H1 (cell line): ENCODE data around the gene SLC23A2. TPM values are rescaled to one million over a fixed set of nuclear protein-coding genes. Genes with fewer than 3 reads are reported as not detected.

Source experiments
- CTCF ChIA-PET: fragments of 300-600 bp; sonication (Branson Sonifier 250); formaldehyde crosslinking; loops from one replicate; lab custom pipeline; 2021; ENCODE audit not compliant: partially characterized antibody; lab: Charles Lee
- POLR2A ChIA-PET: fragments of 300-600 bp; sonication (Branson Sonifier 250); formaldehyde crosslinking; loops from one replicate; lab custom pipeline; 2021; ENCODE audit warnings: inconsistent platforms; ENCODE audit not compliant: partially characterized antibody; lab: Charles Lee
- DNase-seq, 2 experiments: peaks; one replicate each; pipeline versions ENCODE4 v3.0.0 to v3.0.0-alpha.2; 2010 to 2022; ENCODE audit warnings: low spot score in 2 of 2, low read depth in 1 of 2, mixed read lengths in 1 of 2
- FAIRE-seq: peaks from 2 replicates; lab custom pipeline; 2011; peaks lifted over from hg19 to GRCh38; lab: Jason Lieb, UNC
- H2AFZ ChIP-seq: 2 replicates; pipeline ENCODE4 v1.8.1; 2012; ENCODE audit warnings: low read length, inconsistent platforms
- H2AK5ac ChIP-seq: 2 replicates; pipeline ENCODE4 v1.6.1; 2013; ENCODE audit warnings: low read depth, low read length
- H2BK120ac ChIP-seq: replicated peaks from 2 replicates; pipeline ENCODE3; 2013; ENCODE audit warnings: low read depth, low read length, inconsistent platforms
- H2BK12ac ChIP-seq: 2 replicates; pipeline ENCODE4 v1.6.1; 2013; ENCODE audit warnings: low read depth, low read length
- H2BK15ac ChIP-seq: 2 replicates; pipeline ENCODE4 v1.6.1; 2013; ENCODE audit warnings: low read length
- H2BK20ac ChIP-seq: 2 replicates; pipeline ENCODE4 v1.6.1; 2013; ENCODE audit warnings: low read length
- H2BK5ac ChIP-seq: 2 replicates; pipeline ENCODE4 v1.6.1; 2013; ENCODE audit warnings: low read depth, low read length
- H3K14ac ChIP-seq: 2 replicates; pipeline ENCODE4 v1.6.1; 2013; ENCODE audit warnings: inconsistent platforms; ENCODE audit not compliant: insufficient read length
- H3K18ac ChIP-seq: 2 replicates; pipeline ENCODE4 v1.6.1; 2013; ENCODE audit warnings: low read length; ENCODE audit errors: extremely low read depth
- H3K23ac ChIP-seq: 2 replicates; pipeline ENCODE4 v1.6.1; 2013; ENCODE audit warnings: inconsistent platforms; ENCODE audit not compliant: insufficient read length
- H3K23me2 ChIP-seq: 2 replicates; pipeline ENCODE4 v1.6.1; 2013; ENCODE audit warnings: low read depth, low read length
- H3K27ac ChIP-seq: 2 replicates; pipeline ENCODE4 v1.6.1; 2011; ENCODE audit warnings: low read depth, low read length, inconsistent platforms
- H3K27me3 ChIP-seq, 4 experiments: replicated peaks in 1 of 4; 1 replicate in 1 of 4; 2 replicates in 3 of 4; pipeline versions ENCODE4 v1.6.1 to v1.8.1; 2011 to 2013; ENCODE audit warnings: low read length in 3 of 4, mild to moderate bottlenecking in 3 of 4, inconsistent platforms in 2 of 4, mixed read lengths in 2 of 4, moderate library complexity in 1 of 4; ENCODE audit not compliant: control insufficient read depth in 3 of 4, insufficient read depth in 3 of 4; ENCODE audit errors: extremely low read depth in 1 of 4
- H3K36me3 ChIP-seq, 4 experiments: 2 replicates each; pipeline versions ENCODE4 v1.6.1 to v1.8.1; 2011 to 2013; ENCODE audit warnings: mild to moderate bottlenecking in 4 of 4, low read length in 3 of 4, moderate library complexity in 2 of 4, control low read depth in 1 of 4, inconsistent platforms in 1 of 4; ENCODE audit not compliant: insufficient read depth in 4 of 4, control insufficient read depth in 2 of 4
- H3K4ac ChIP-seq: replicated peaks from 2 replicates; pipeline ENCODE3; 2013; ENCODE audit warnings: low read length, low read depth, mixed read lengths, inconsistent platforms; ENCODE audit not compliant: insufficient read length
- H3K4me1 ChIP-seq, 4 experiments: replicated peaks in 1 of 4; 1 replicate in 1 of 4; 2 replicates in 3 of 4; pipeline versions ENCODE4 v1.6.1 to v1.8.1; 2011 to 2013; ENCODE audit warnings: low read length in 3 of 4, inconsistent platforms in 2 of 4, mixed read lengths in 1 of 4; ENCODE audit not compliant: insufficient read depth in 4 of 4, control insufficient read depth in 3 of 4
- H3K4me2 ChIP-seq, 2 experiments: 2 replicates each; pipeline versions ENCODE4 v1.6.1 to v1.8.1; 2011 to 2013; ENCODE audit warnings: low read depth in 2 of 2, low read length in 2 of 2, control low read depth in 1 of 2, inconsistent platforms in 1 of 2, mild to moderate bottlenecking in 1 of 2; ENCODE audit not compliant: insufficient read depth in 1 of 2
- H3K4me3 ChIP-seq, 4 experiments: fragments of 200-600, 300-600 bp in 1 of 4; sonication (generic), shearing (Covaris generic), sonication (Bioruptor Twin) in 1 of 4; 2 replicates each; pipeline versions ENCODE4 v1.5.1 to v1.8.1; 2011 to 2016; ENCODE audit warnings: low read length in 4 of 4, low read depth in 3 of 4, control low read depth in 2 of 4, inconsistent platforms in 2 of 4, mild to moderate bottlenecking in 2 of 4, mixed read lengths in 1 of 4, moderate library complexity in 1 of 4; ENCODE audit not compliant: insufficient read depth in 2 of 4; ENCODE audit errors: extremely low read depth in 1 of 4
- H3K56ac ChIP-seq: replicated peaks from 2 replicates; pipeline ENCODE3; 2013; ENCODE audit warnings: low read depth, mild to moderate bottlenecking, mixed read lengths, low read length, inconsistent platforms; ENCODE audit not compliant: insufficient read length
- H3K79me1 ChIP-seq: 2 replicates; pipeline ENCODE4 v1.6.1; 2013; ENCODE audit warnings: low read depth, low read length, control low read depth
- H3K79me2 ChIP-seq, 2 experiments: 2 replicates each; pipeline versions ENCODE4 v1.6.1 to v1.8.1; 2012 to 2013; ENCODE audit warnings: low read length in 2 of 2, mild to moderate bottlenecking in 2 of 2, inconsistent platforms in 1 of 2; ENCODE audit not compliant: insufficient read depth in 2 of 2, control insufficient read depth in 1 of 2
- H3K9ac ChIP-seq, 4 experiments: replicated peaks in 1 of 4; 1 replicate in 1 of 4; 2 replicates in 3 of 4; pipeline versions ENCODE4 v1.6.1 to v1.8.1; 2011 to 2013; ENCODE audit warnings: low read depth in 3 of 4, low read length in 3 of 4, control low read depth in 2 of 4, mild to moderate bottlenecking in 2 of 4, moderate library complexity in 2 of 4, inconsistent platforms in 1 of 4; ENCODE audit errors: extremely low read depth in 1 of 4
- H3K9me3 ChIP-seq, 2 experiments: 2 replicates each; pipeline versions ENCODE4 v1.6.1 to v1.8.1; 2012 to 2013; ENCODE audit warnings: mild to moderate bottlenecking in 2 of 2, moderate library complexity in 2 of 2, control low read depth in 1 of 2, inconsistent platforms in 1 of 2, low read depth in 1 of 2, low read length in 1 of 2, mixed read lengths in 1 of 2; ENCODE audit not compliant: insufficient read depth in 2 of 2
- H4K20me1 ChIP-seq, 2 experiments: replicated peaks in 1 of 2; 2 replicates each; pipeline versions ENCODE3 to v1.8.1; 2011 to 2013; ENCODE audit warnings: inconsistent platforms in 2 of 2, low read length in 2 of 2, mild to moderate bottlenecking in 1 of 2; ENCODE audit not compliant: insufficient read depth in 2 of 2, control insufficient read depth in 1 of 2
- H4K5ac ChIP-seq: 2 replicates; pipeline ENCODE4 v1.6.1; 2013; ENCODE audit warnings: low read length, low read depth, mixed read lengths, inconsistent platforms; ENCODE audit not compliant: insufficient read length
- H4K8ac ChIP-seq: 2 replicates; pipeline ENCODE4 v1.8.0; 2013; ENCODE audit warnings: mild to moderate bottlenecking, moderate library complexity, low read length, inconsistent platforms; ENCODE audit not compliant: insufficient read depth; ENCODE audit errors: extremely low read depth
- H4K91ac ChIP-seq: replicated peaks from 2 replicates; pipeline ENCODE3; 2013; ENCODE audit warnings: low read length, mixed read lengths, inconsistent platforms; ENCODE audit not compliant: insufficient read length
- CBX5 ChIP-seq: fragments of 300-800, 300-1000 bp; sonication (generic); IDR thresholded peaks from 2 replicates; pipeline ENCODE4 v1.7.1; 2016; ENCODE audit warnings: antibody characterized with exemption, low read length, low read depth
- CTCF ChIP-seq, 3 experiments: IDR thresholded peaks; 1 replicate in 2 of 3; 2 replicates in 1 of 3; pipeline versions ENCODE4 v1.5.1 to v1.6.1; 2011; ENCODE audit warnings: low read length in 3 of 3, mild to moderate bottlenecking in 3 of 3, inconsistent platforms in 2 of 3, low read depth in 1 of 3, moderate library complexity in 1 of 3; ENCODE audit not compliant: insufficient read depth in 1 of 3; ENCODE audit errors: control extremely low read depth in 1 of 3
- E2F6 ChIP-seq: IDR thresholded peaks from 2 replicates; pipeline ENCODE4 v1.6.1; 2012; ENCODE audit warnings: inconsistent platforms
- FOSL1 ChIP-seq: IDR thresholded peaks from 2 replicates; pipeline ENCODE4 v1.6.1; 2011; ENCODE audit warnings: mild to moderate bottlenecking, low read depth, low read length, moderate library complexity; ENCODE audit not compliant: insufficient read depth
- GABPA ChIP-seq: IDR thresholded peaks from 2 replicates; pipeline ENCODE4 v1.6.1; 2011; ENCODE audit warnings: mild to moderate bottlenecking, low read length, moderate library complexity, borderline replicate concordance; ENCODE audit not compliant: insufficient read depth
- POLR2A ChIP-seq, 2 experiments: IDR thresholded peaks; 1 replicate in 1 of 2; 2 replicates in 1 of 2; pipeline ENCODE4 v1.6.1; 2011; ENCODE audit warnings: low read depth in 2 of 2, low read length in 2 of 2, mild to moderate bottlenecking in 2 of 2; ENCODE audit errors: control extremely low read depth in 1 of 2
- SIN3A ChIP-seq, 2 experiments: IDR thresholded peaks in 1 of 2; conservative IDR thresholded peaks in 1 of 2; 2 replicates each; pipeline ENCODE4 v1.6.1; 2011 to 2012; ENCODE audit warnings: low read length in 2 of 2, improper control_type of control experiment in 1 of 2, low read depth in 1 of 2, mild to moderate bottlenecking in 1 of 2
- SUZ12 ChIP-seq: fragments of 200-600 bp; sonication (generic); IDR thresholded peaks from 2 replicates; pipeline ENCODE4 v1.6.1; 2012; ENCODE audit warnings: mild to moderate bottlenecking, inconsistent platforms, low read length, moderate library complexity, mixed read lengths
- YY1 ChIP-seq: IDR thresholded peaks from 2 replicates; pipeline ENCODE4 v1.6.1; 2011; ENCODE audit warnings: low read depth, mild to moderate bottlenecking, low read length
- ZNF274 ChIP-seq: IDR thresholded peaks from 2 replicates; pipeline ENCODE4 v1.7.0; 2012; ENCODE audit warnings: low read length, borderline replicate concordance; ENCODE audit errors: extremely low read depth
- WGBS, 2 experiments: shearing (Covaris generic) in 1 of 2; methylation state at CpG; one replicate each; pipeline versions ENCODE4 v1.1.6 to v1.1.7; 2013 to 2015; ENCODE audit warnings: low lambda C conversion rate in 2 of 2, mixed read lengths in 2 of 2, inconsistent platforms in 1 of 2, low coverage in 1 of 2, missing lambda C conversion rate in 1 of 2; ENCODE audit not compliant: insufficient replicate concordance in 2 of 2, insufficient coverage in 1 of 2, insufficient read length in 1 of 2; ENCODE audit errors: extremely low coverage in 1 of 2, missing lambda C conversion rate in 1 of 2; 5-methylcytosine and 5-hydroxymethylcytosine counted together
- polyA plus RNA-seq, 7 experiments: library from polyadenylated mRNA; depleted of rRNA in 3 of 7; stranded (reverse) in 5 of 7; unstranded in 2 of 7; fragments of >200 nt in 5 of 7; fragments of 200-250 nt in 2 of 7; gene quantifications; 1 replicate in 5 of 7; 2 replicates in 1 of 7; 4 replicates in 1 of 7; pipeline versions ENCODE4 v1.2.1 to v1.2.3, GENCODE V29; 2011 to 2013; ENCODE audit warnings: missing spikeins in 2 of 7, mixed read lengths in 2 of 7
- total RNA-seq: library from RNA; stranded (reverse); fragmentation: NEBNext Ultra II Directional; extraction: Animal tissue kit (Norgen Biotek cat#: 25700); gene quantifications from 2 replicates; pipeline ENCODE4 v1.2.1, GENCODE V29; 2021

The SLC23A2 gene
- total and polyA plus RNA-seq, 2 of the 8 experiments (the other 6 are each of a cell fraction or from before 2014, with no cell fraction given): 17.0 to 18.6 TPM

GRCh38 chr20:4897600-4897999 lies 103.7 kb downstream of the SLC23A2 start:
- Histone ChIP-seq H3K27ac (no peak overlapping the region), H3K9ac (no peak overlapping the region), H4K5ac (no peak overlapping the region), H2AFZ (no peak overlapping the region), H4K8ac (no peak overlapping the region), H2BK15ac (no peak overlapping the region), H2BK20ac (no peak overlapping the region), H3K4me3 (no peak overlapping the region), H3K14ac (no peak overlapping the region), H3K23me2 (no peaks in the 10 kb centered on the region), H2BK12ac (no peak overlapping the region), H4K91ac (no peak overlapping the region), H2BK120ac (no peak overlapping the region), H3K23ac (no peak overlapping the region), H3K27me3 (no peaks in the 10 kb centered on the region; a peak in 1 of 7 replicates), H3K79me2 (no peaks in the 10 kb centered on the region), H3K79me1 (no peaks in the 10 kb centered on the region; the same call in 1 of the 2 replicates), H3K4me2 (no peak overlapping the region), H2AK5ac (no peak overlapping the region), H3K36me3 (0 out of 8 replicates have a peak, but pooled peaks cover 0 to 2% (median 0%) of the 10 kb centered on the region in 4 experiments), H3K9me3 (no peaks in the 10 kb centered on the region), H3K18ac (no peak overlapping the region), H4K20me1 (no peaks in the 10 kb centered on the region), H2BK5ac (no peak overlapping the region), H3K4ac (no peak overlapping the region), H3K56ac (no peak overlapping the region), H3K4me1 (peaks cover 0 to 16% (median 10%) of the 10 kb centered on the region in 4 experiments; a peak in 5 of 7 replicates)
- DNase-seq: no peak
- POLR2A ChIA-PET: interaction anchor here (0.7 to 1.2 kb wide), 3 partner anchors 14 to 58 kb away, joined by 3 to 4 read pairs (median 4); no protein-coding TSS in a partner anchor
- CTCF ChIA-PET: interaction anchor here (1.1 to 2.8 kb wide), 10 partner anchors 9 to 157 kb away, joined by 3 to 12 read pairs (median 4); no protein-coding TSS in a partner anchor
- 95% methylated on average over 4 of the region's 4 CpGs; no CpG with 5 or more reads in 1 of the 2 experiments for WGBS, 2 experiments
- FAIRE-seq: no peak
- TF ChIP-seq YY1: no peak
- no peak for TF ChIP-seq ZNF274
- no peak for TF ChIP-seq CTCF (IDR thresholded peaks at IDR 0.05; ENCODE audit: control extremely low read depth in 1 of 3, insufficient read depth in 1 of 3, low read depth in 1 of 3, low read length in 3 of 3)
- TF ChIP-seq SUZ12: no peak
- no peak for TF ChIP-seq POLR2A (IDR thresholded peaks at IDR 0.05; ENCODE audit: control extremely low read depth in 1 of 2, low read depth in 2 of 2, low read length in 2 of 2)
- no peak for TF ChIP-seq SIN3A (conservative IDR thresholded peaks at IDR 0.05 in 1 of 2, IDR thresholded peaks at IDR 0.05 in 1 of 2; ENCODE audit: low read depth in 1 of 2, low read length in 2 of 2)
- TF ChIP-seq GABPA: no peak
- no peak for TF ChIP-seq E2F6
- no peak for TF ChIP-seq CBX5
- no peak for TF ChIP-seq FOSL1
